ENCODE measurements around the gene GLT1D1. TPM values are rescaled to one million over a fixed set of nuclear protein-coding genes. Genes with fewer than 3 reads are reported as not detected.

Gene GLT1D1
- total RNA-seq, 1 experiment from 2014 or later = not detected

- no peak overlapping the region for H2AFZ ChIP-seq (ENCODE audit: low read depth, low read length, poor library complexity, severe bottlenecking)
- H4K20me1 ChIP-seq (ENCODE audit: insufficient read depth) = no peaks in the 10 kb centered on the region
- H3K27me3 ChIP-seq (ENCODE audit: insufficient read depth, low read length) = no peaks in the 10 kb centered on the region
- peaks cover 0 to 5% of the 10 kb centered on the region in 2 experiments; a peak in 1 of 4 replicates for H3K4me1 ChIP-seq (ENCODE audit: control insufficient read depth in 1 of 2, insufficient read depth in 2 of 2, low read length in 2 of 2)
- no peak overlapping the region for H3K4me3 ChIP-seq (replicated peaks in 1 of 2; ENCODE audit: low read depth in 1 of 2, low read length in 2 of 2)
- intact Hi-C loops (cut with micrococcal nuclease) = no loop called here
- no peak overlapping the region for H3K27ac ChIP-seq (ENCODE audit: low read depth, low read length)
- no peaks in the 10 kb centered on the region for H3K9me3 ChIP-seq (ENCODE audit: control insufficient read depth in 1 of 2, insufficient read depth in 1 of 2, low read depth in 1 of 2, low read length in 2 of 2)
- no TSS peak for BruUV-seq (replicated peaks)
- CTCF ChIA-PET = no interaction called here
- ATAC-seq = no peak
- RAD21 ChIA-PET (ENCODE audit: low non-redundant PET in 1 of 2, low total read pairs in 2 of 2, uncharacterized antibody in 2 of 2, unreplicated experiment in 2 of 2) = no interaction called here
- TF ChIP-seq TCF7L2 (IDR thresholded peaks at IDR 0.05; ENCODE audit: borderline replicate concordance, extremely low read depth, insufficient read depth, insufficient read length) (no peak), ELF1 (IDR thresholded peaks at IDR 0.05; ENCODE audit: borderline replicate concordance, low read depth) (no peak), EGR1 (IDR thresholded peaks at IDR 0.05; ENCODE audit: low read depth) (no peak), JUND (IDR thresholded peaks at IDR 0.05) (no peak), FOSL1 (IDR thresholded peaks at IDR 0.05; ENCODE audit: low read depth) (no peak), POLR2AphosphoS5 (IDR thresholded peaks at IDR 0.05; ENCODE audit: low read depth, low read length) (no peak), SRF (IDR thresholded peaks at IDR 0.05; ENCODE audit: low read depth) (no peak), ZNF274 (IDR thresholded peaks at IDR 0.05; ENCODE audit: low read depth, low read length) (no peak), SP1 (IDR thresholded peaks at IDR 0.05; ENCODE audit: low read depth) (no peak), YY1 (IDR thresholded peaks at IDR 0.05; ENCODE audit: extremely low read depth, insufficient replicate concordance, low read depth, low read length) (no peak), CEBPB (IDR thresholded peaks at IDR 0.05; ENCODE audit: low read depth) (no peak), SIN3A (IDR thresholded peaks at IDR 0.05; ENCODE audit: low read depth) (no peak), CBX3 (IDR thresholded peaks at IDR 0.05; ENCODE audit: low read depth) (no peak)
- TF ChIP-seq, protein P1, sequence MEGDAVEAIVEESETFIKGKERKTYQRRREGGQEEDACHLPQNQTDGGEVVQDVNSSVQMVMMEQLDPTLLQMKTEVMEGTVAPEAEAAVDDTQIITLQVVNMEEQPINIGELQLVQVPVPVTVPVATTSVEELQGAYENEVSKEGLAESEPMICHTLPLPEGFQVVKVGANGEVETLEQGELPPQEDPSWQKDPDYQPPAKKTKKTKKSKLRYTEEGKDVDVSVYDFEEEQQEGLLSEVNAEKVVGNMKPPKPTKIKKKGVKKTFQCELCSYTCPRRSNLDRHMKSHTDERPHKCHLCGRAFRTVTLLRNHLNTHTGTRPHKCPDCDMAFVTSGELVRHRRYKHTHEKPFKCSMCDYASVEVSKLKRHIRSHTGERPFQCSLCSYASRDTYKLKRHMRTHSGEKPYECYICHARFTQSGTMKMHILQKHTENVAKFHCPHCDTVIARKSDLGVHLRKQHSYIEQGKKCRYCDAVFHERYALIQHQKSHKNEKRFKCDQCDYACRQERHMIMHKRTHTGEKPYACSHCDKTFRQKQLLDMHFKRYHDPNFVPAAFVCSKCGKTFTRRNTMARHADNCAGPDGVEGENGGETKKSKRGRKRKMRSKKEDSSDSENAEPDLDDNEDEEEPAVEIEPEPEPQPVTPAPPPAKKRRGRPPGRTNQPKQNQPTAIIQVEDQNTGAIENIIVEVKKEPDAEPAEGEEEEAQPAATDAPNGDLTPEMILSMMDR (IDR thresholded peaks at IDR 0.05 in 2 of 3, conservative IDR thresholded peaks at IDR 0.05 in 1 of 3; ENCODE audit: borderline replicate concordance in 1 of 3, insufficient read depth in 1 of 3, low read depth in 2 of 3, low read length in 2 of 3) = no peak
- TF ChIP-seq, protein P2, sequence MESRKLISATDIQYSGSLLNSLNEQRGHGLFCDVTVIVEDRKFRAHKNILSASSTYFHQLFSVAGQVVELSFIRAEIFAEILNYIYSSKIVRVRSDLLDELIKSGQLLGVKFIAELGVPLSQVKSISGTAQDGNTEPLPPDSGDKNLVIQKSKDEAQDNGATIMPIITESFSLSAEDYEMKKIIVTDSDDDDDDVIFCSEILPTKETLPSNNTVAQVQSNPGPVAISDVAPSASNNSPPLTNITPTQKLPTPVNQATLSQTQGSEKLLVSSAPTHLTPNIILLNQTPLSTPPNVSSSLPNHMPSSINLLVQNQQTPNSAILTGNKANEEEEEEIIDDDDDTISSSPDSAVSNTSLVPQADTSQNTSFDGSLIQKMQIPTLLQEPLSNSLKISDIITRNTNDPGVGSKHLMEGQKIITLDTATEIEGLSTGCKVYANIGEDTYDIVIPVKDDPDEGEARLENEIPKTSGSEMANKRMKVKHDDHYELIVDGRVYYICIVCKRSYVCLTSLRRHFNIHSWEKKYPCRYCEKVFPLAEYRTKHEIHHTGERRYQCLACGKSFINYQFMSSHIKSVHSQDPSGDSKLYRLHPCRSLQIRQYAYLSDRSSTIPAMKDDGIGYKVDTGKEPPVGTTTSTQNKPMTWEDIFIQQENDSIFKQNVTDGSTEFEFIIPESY (IDR thresholded peaks at IDR 0.05; ENCODE audit: extremely low read depth, insufficient replicate concordance, low read length) = no peak
- H3K4me2 ChIP-seq (ENCODE audit: low read length) = no peak overlapping the region
- no peak overlapping the region for H3K9ac ChIP-seq (ENCODE audit: low read length)
- DNase-seq (ENCODE audit: low read depth, low spot score) = no peak
- H3K36me3 ChIP-seq (ENCODE audit: control insufficient read depth in 1 of 2, insufficient read depth in 2 of 2, low read length in 2 of 2) = peaks cover 2 to 11% of the 10 kb centered on the region in 2 experiments; a peak in 2 of 4 replicates
- H3K79me2 ChIP-seq (ENCODE audit: insufficient read depth, low read length) = peaks cover 100% of the 10 kb centered on the region
- POLR2A ChIA-PET = no interaction called here
- H3K9me2 ChIP-seq (ENCODE audit: insufficient read depth) = no peaks in the 10 kb centered on the region
Measured at GRCh38 chr12:128818065-128819022, 34.9 kb upstream of the GLT1D1 start.
